Heart left ventricle (tissue), 16 donors: ENCODE data around the gene FMOD. TPM values are rescaled to one million over a fixed set of nuclear protein-coding genes. Genes with fewer than 3 reads are reported as not detected.
A peak's percentile ranks its signal among the peaks of the same experiment; 100 is the strongest.

Source experiments
- ATAC-seq, 4 donors: fragments of 200-7000 bp; cut with Tn5 transposase; one replicate each; pipeline ENCODE4 v1.9.1; 2020 to 2022; ENCODE audit warnings: moderate library complexity in 4 of 4, mild to moderate bottlenecking in 3 of 4, moderate number of reproducible peaks in 1 of 4
- DNase-seq, 5 donors: peaks; one replicate each; pipeline ENCODE4 v3.0.0-alpha.2; 2020
- H3K27ac ChIP-seq, 12 donors: fragments of 200-600 bp; sonication (generic) in 4 of 12; one replicate each; pipeline versions ENCODE4 v1.5.0 to v1.8.0; 2016 to 2022; ENCODE audit warnings: mild to moderate bottlenecking in 2 of 12
- H3K27me3 ChIP-seq, 9 donors: fragments of 200-600 bp; sonication (generic) in 2 of 9; one replicate each; pipeline versions ENCODE4 v1.5.1 to v1.8.0; 2016 to 2022; ENCODE audit warnings: mild to moderate bottlenecking in 3 of 9
- H3K36me3 ChIP-seq, 9 donors: fragments of 200-600 bp; sonication (generic) in 2 of 9; one replicate each; pipeline versions ENCODE4 v1.5.0 to v1.8.0; 2018 to 2022; ENCODE audit warnings: mild to moderate bottlenecking in 2 of 9
- H3K4me1 ChIP-seq, 12 donors: fragments of 200-600 bp; sonication (generic) in 4 of 12; one replicate each; pipeline versions ENCODE4 v1.5.0 to v1.8.0; 2016 to 2022; ENCODE audit warnings: mild to moderate bottlenecking in 3 of 12
- H3K4me3 ChIP-seq, 12 donors: fragments of 200-600 bp; sonication (generic) in 4 of 12; one replicate each; pipeline versions ENCODE4 v1.5.0 to v1.8.0; 2017 to 2022; ENCODE audit warnings: mild to moderate bottlenecking in 9 of 12, moderate library complexity in 4 of 12
- H3K9me3 ChIP-seq, 12 donors: fragments of 200-600 bp; sonication (generic) in 4 of 12; one replicate each; pipeline versions ENCODE4 v1.5.0 to v1.8.0; 2016 to 2022; ENCODE audit warnings: mild to moderate bottlenecking in 1 of 12
- POLR2A ChIP-seq, 2 donors: fragments of 450-650 bp; IDR thresholded peaks; one replicate each; pipeline ENCODE4 v1.6.1; 2017; ENCODE audit warnings: antibody characterized with exemption in 2 of 2, mild to moderate bottlenecking in 2 of 2, moderate library complexity in 2 of 2
- WGBS, 4 donors: extraction: QIAGEN DNeasy Blood & Tissue Kit in 2 of 4; methylation state at CpG; one replicate each; pipeline versions ENCODE4 v1.1.5 to v1.1.7; 2013 to 2018; 5-methylcytosine and 5-hydroxymethylcytosine counted together
- intact Hi-C, 10 donors: fragments of 100-400 bp; cut with DNase I; formaldehyde crosslinking; loops; one replicate each; pipeline versions ENCODE4 v1.11.1 to v1.14.2; 2022
- polyA plus RNA-seq, 2 donors: library from polyadenylated mRNA; stranded (reverse); fragments of 200-250 nt; gene quantifications; one replicate each; pipeline ENCODE4 v1.2.3, GENCODE V29; 2013
- total RNA-seq, 9 donors: library from RNA; depleted of rRNA in 2 of 9; stranded (reverse); fragments of >200 nt in 2 of 9; fragmentation: NEBNext Ultra II Directional in 3 of 9; extraction: Animal tissue kit (Norgen Biotek cat#: 25700) in 3 of 9; gene quantifications; one replicate each; pipeline versions ENCODE4 v1.1.0 to v1.2.4, GENCODE V29; 2016 to 2023
- TF ChIP-seq, protein P1 (sequence below), 12 donors: fragments of 200-600 bp; sonication (generic) in 4 of 12; IDR thresholded peaks; one replicate each; pipeline versions ENCODE4 v1.5.0 to v1.8.0; 2018 to 2022; ENCODE audit warnings: antibody characterized with exemption in 12 of 12, mild to moderate bottlenecking in 5 of 12
- donor health status: ischemic (EF 13 %, LVEDD 7.1; RV severe dilation, severe dysfunction).
- donor health status: healthy with polysubstance abuse.
- donor health status: DM: no; HTN: yes; CAD: no.
- donor health status: DM: no; HTN: no; CAD: no.
- donor health status: ischemic (EF 25% LVEDD 6.9; RV normal size, moderate dysfunction).
- donor health status: ischemic (EF 25% LVEDD 5.7; RV mildly dilated, moderate dysfunction).
- donor health status: healthy.
- donor health status: DM: yes; HTN: yes; CAD: no.
- donor health status: ischemic (EF 35%, LVEDD 5.7; RV mildly dilated, moderate dysfunction).
- donor health status: nonischemic (EF 11% LVEDD 7.7; RV severe dilation, severe dysfunction).
- donor health status: DM: yes; HTN: yes; CAD: no.
- donor health status: PGD.
- donor health status: ischemic (EF 29% LVEDD 5.4; RV normal size, mild dysfunction).
- donor health status: nonischemic (EF 23%, LVEDD 6.1; RV moderate dilation, normal function).

Gene FMOD
- total and polyA plus RNA-seq, 11 donors, result 3.0 to 33.2 (median 8.1) TPM

DNA sequence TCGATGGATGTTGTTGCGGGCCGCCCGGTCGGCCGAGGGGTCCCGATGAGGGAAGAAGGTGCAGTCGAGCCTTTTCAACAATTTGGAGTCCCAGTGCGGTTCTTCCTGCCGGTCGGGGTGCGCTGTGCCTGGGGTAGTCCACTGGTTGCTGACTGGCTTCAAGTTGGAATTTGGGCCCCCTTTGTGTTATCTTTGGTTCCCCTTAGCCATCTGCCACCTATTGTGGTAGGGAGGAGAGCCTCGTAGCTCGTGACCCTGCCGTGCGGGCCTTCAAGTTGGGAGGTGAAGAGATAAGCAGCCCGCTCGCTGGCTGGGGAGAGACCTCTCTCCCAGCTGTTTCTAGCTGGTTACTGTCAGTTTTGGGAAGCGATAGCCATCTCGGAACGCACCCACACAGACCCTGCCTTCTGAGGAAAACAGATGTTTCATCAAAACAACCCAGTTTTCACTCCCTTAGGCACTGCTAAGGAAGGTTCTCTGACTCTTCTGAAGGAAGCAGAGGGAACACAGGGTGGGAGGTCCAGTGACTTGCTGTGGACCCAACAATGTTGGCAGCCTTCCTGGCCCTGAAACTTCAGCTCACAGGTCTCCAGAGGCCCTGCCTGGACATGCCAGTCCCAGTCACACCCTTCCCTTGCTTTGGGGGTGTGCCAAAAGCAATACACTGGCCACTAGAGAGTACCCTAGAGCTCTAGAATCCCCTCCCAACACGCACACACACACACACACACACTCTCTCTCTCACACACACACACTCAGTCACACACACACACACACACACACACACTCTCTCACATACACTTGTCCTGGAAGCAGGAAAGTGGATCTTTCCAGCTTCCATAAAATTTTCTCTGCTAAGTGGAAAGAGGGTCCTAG lies 44.6 kb downstream of the FMOD start:
- Histone ChIP-seq H3K9me3 (no peaks in the 10 kb centered on the region), H3K27ac (peak overlapping the region; percentile 92 to 100 (median 98)), H3K27me3 (no peaks in the 10 kb centered on the region), H3K4me1 (peaks cover 5 to 55% (median 40%) of the 10 kb centered on the region in 12 donors), H3K4me3 (peak overlapping the region; percentile 58 to 100 (median 91)), H3K36me3 (peaks cover 3 to 46% (median 42%) of the 10 kb centered on the region in 9 donors)
- intact Hi-C loops, result loop anchor here in 8 of 10 donors (1.0 to 5.0 kb wide), 6 partner anchors 20 to 34 kb away; no protein-coding TSS in a partner anchor
- TF ChIP-seq, protein P1, sequence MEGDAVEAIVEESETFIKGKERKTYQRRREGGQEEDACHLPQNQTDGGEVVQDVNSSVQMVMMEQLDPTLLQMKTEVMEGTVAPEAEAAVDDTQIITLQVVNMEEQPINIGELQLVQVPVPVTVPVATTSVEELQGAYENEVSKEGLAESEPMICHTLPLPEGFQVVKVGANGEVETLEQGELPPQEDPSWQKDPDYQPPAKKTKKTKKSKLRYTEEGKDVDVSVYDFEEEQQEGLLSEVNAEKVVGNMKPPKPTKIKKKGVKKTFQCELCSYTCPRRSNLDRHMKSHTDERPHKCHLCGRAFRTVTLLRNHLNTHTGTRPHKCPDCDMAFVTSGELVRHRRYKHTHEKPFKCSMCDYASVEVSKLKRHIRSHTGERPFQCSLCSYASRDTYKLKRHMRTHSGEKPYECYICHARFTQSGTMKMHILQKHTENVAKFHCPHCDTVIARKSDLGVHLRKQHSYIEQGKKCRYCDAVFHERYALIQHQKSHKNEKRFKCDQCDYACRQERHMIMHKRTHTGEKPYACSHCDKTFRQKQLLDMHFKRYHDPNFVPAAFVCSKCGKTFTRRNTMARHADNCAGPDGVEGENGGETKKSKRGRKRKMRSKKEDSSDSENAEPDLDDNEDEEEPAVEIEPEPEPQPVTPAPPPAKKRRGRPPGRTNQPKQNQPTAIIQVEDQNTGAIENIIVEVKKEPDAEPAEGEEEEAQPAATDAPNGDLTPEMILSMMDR (IDR thresholded peaks at IDR 0.05), result peak in 3 of 12 donors; percentile 8 to 41 (median 30)
- peak in 1 of 2 donors; percentile 50 for TF ChIP-seq POLR2A (IDR thresholded peaks at IDR 0.05)
- WGBS, 4 donors, result 0 to 1% (median 0%) methylated on average over 14 to 22 of the region's 22 CpGs
- ATAC-seq, result peak; percentile 48 to 73 (median 66)
- peak; percentile 87 to 96 (median 93) for DNase-seq

DNA sequence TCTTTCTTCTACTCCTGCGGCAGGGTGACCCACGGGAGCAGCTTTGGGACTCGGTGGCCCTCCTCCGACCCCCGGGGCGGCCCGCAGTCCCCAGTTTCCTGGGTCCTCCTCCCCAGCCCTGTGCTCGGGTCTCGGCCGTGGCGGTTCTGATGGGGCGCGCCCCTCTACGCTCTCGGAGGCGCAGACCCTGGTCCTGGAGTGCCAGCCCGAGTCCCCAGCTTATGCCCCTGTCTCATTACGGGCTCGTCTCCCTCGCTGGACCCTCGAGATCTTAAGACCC lies 45.2 kb downstream of the FMOD start:
- Histone ChIP-seq H3K27me3 (no peaks in the 10 kb centered on the region), H3K9me3 (no peaks in the 10 kb centered on the region), H3K27ac (peak overlapping the region; percentile 92 to 100 (median 98)), H3K4me3 (peak overlapping the region; percentile 58 to 100 (median 91)), H3K36me3 (peaks cover 3 to 40% (median 38%) of the 10 kb centered on the region in 9 donors), H3K4me1 (peaks cover 5 to 53% (median 40%) of the 10 kb centered on the region in 12 donors)
- DNase-seq (peak in 2 of 5 donors; percentile 37 to 72), ATAC-seq (peak; percentile 6 to 27 (median 14))
- 0 to 3% (median 0%) methylated on average over 8 to 21 of the region's 21 CpGs for WGBS, 4 donors
- TF ChIP-seq POLR2A (IDR thresholded peaks at IDR 0.05), result no peak
- TF ChIP-seq, protein P1 (IDR thresholded peaks at IDR 0.05), result no peak
- intact Hi-C loops, result loop anchor here in 8 of 10 donors (1.0 to 5.0 kb wide), 7 partner anchors 18 to 33 kb away; no protein-coding TSS in a partner anchor

DNA sequence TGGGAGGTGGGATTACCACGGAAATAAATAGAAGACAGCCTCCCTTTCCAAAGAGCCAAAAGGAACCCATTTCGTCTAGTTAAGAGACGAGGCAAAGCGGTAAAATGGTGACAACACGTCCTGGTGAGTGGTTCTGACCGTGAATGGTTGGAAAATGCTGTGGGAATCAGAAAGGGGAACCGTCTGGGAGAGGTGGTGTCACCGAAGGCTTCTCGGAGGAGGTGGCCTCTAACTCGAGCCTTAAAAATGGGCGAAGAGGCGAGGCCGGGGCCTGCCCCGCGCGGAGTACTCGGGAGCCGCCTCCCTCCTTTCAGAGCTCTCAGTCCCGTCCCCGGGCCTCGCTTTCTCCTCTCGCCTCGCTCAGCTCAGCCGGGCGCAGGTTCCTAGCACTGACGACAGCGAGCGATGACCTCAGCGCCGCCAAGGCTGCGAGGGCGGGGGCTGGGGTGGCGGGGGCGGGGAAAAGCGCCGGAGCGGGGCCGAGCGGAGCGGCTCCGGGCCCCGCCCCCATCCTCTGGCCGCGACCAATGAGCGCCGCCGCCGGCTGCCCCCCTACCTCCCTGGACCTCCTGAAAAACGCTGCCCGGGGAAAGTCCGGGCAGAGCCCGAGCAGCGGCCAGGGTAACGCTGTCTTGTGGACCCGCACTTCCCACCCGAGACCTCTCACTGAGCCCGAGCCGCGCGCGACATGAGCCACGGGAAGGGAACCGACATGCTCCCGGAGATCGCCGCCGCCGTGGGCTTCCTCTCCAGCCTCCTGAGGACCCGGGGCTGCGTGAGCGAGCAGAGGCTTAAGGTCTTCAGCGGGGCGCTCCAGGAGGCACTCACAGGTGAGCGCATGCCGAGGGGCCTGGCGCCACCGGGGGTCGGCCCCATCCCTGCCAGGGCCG lies 45.8 kb downstream of the FMOD start, which contains the start of gene BTG2:
BTG2 (plus strand) TSS at position 601 of the 890 bp plus-strand sequence; CDS start at position 689, 88 bp downstream.
- H3K27me3 ChIP-seq, result no peaks in the 10 kb centered on the region
- peak; percentile 77 to 93 (median 90) for ATAC-seq
- DNase-seq, result peak; percentile 95 to 97 (median 96)
- intact Hi-C loops, result loop anchor here in 5 of 10 donors (1.0 to 5.0 kb wide), 3 partner anchors 18 to 33 kb away; no protein-coding TSS in a partner anchor
- peaks cover 5 to 52% (median 35%) of the 10 kb centered on the region in 12 donors for H3K4me1 ChIP-seq
- peaks cover 3 to 35% (median 33%) of the 10 kb centered on the region in 9 donors for H3K36me3 ChIP-seq
- no peaks in the 10 kb centered on the region for H3K9me3 ChIP-seq
- WGBS, 4 donors, result 3 to 6% (median 4%) methylated on average over 40 to 79 of the region's 79 CpGs
- peak within 1 kb of the TSS; percentile 58 to 100 (median 91) for H3K4me3 ChIP-seq
- H3K27ac ChIP-seq, result peak within 1 kb of the TSS; percentile 92 to 100 (median 98)
- TF ChIP-seq, protein P1 (IDR thresholded peaks at IDR 0.05), result no peak
- peak; percentile 99 to 100 for TF ChIP-seq POLR2A (IDR thresholded peaks at IDR 0.05)
